HG03139 (cell line): Measurements from ENCODE around the gene SLC29A3.
"Not testable (repeated sequence)": the region's sequence is repeated elsewhere in the genome, so short reads cannot be mapped to it uniquely, and the experiment has no call there.

Source experiments
- ATAC-seq: cut with Tn5 transposase; IDR thresholded peaks from one replicate; pipeline ENCODE4 v1.9.1; 2021; ENCODE audit not compliant: unreplicated experiment

SLC29A3 gene

DNA sequence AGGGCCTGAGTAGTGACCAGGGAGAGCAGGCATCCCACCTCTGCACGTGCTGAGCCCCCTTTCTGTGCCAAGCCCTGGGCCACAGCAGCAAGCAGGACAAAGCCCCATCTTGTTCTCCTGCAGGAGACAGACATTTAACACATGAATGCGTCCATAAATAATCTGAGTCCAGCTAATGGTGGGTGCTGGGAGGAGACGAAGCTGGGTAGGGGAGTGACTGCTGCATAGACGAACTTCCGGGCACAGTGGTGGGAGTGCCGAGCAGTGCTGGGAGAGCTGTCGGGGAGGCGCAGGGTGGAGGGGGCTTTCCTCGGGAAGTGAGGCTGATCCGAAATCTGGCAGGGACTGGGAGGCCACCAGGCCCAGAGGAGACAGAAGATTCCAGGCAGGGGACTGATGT, 35.2 kb upstream of the SLC29A3 start:
- ATAC-seq, result no peak

DNA sequence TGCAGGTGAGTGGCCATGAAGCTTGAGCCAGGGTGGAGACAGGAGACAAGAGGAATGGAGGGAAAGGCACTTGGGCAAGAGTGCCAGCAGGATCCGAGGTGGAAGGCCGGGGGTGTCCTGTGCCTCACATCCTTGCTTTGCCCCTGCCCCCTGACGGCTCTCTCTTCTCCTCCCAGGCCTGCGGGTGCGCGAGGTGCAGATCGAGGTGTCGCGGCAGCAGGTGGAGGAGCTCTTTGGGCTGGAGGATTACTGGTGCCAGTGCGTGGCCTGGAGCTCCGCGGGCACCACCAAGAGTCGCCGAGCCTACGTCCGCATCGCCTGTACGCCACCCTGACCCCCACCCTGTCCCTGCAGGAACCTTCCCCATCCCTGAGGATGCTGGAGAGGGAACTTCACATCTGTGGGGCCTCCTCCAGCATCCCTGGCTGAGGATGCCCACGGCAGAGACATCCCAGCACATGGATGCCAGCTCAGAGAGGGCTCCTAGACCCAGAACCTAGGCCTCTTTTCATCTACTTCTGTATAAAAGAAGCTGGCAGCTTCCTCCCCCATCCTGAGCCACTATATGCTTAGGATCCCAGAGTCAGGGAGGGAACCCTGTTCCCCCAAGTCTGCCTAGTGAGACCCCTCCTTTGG, 34.4 kb upstream of the SLC29A3 start:
- ATAC-seq, result no peak

- ATAC-seq, result no peak
These were observed 33.9 kb upstream of the SLC29A3 start for GRCh38 chr10:71285180-71285545.

GRCh38 chr10:71285986-71286385, 33.1 kb upstream of the SLC29A3 start:
- no peak for ATAC-seq

GRCh38 chr10:71286521-71287294, 32.4 kb upstream of the SLC29A3 start:
- no peak for ATAC-seq

DNA sequence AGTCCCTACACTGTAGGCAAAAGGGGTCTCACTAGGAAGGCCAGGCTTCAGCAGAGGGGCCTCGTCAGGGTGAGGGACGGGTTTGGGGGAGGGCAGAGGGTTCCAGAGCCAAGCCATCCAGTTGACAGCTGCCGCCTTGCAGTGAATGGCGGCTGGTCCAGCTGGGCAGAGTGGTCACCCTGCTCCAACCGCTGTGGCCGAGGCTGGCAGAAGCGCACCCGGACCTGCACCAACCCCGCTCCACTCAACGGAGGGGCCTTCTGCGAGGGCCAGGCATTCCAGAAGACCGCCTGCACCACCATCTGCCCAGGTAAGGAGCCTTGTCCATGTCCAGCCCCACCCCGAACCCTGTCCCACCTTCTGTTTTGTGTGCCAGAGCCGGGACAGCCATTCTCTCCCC, 31.6 kb upstream of the SLC29A3 start:
- no peak for ATAC-seq

DNA sequence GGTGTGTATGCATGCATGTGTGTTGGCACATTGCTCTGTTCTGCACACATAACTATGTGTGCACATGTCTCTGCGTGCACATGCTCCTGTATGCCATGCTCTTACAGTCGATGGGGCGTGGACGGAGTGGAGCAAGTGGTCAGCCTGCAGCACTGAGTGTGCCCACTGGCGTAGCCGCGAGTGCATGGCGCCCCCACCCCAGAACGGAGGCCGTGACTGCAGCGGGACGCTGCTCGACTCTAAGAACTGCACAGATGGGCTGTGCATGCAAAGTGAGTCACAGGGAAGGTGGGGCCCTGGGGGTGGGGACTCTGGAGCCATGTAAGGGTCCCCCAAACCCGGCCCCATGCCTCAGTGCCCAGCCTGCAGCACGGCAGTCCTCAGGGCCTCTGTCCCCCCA, 30.6 kb upstream of the SLC29A3 start:
- no peak for ATAC-seq

GRCh38 chr10:71289421-71290130, 29.5 kb upstream of the SLC29A3 start:
- ATAC-seq, result no peak

DNA sequence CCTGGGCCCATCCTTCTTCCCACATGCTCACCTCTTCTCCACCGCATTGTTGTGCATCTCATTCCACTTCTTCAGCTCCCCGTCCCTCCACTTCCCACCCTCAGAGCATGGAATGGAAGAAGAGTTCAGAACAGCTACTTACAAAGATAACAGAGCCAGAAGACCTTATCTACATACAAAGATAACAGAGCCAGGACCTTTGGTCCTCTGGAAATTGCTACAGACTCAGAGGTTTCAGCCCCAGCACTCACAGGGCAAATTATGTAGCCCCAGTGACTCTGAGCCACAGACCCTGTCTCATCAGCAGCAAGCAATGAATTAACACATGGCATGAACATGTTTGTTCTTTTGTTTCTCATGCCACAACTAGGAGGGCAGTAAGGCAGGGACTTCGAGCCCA, 28.7 kb upstream of the SLC29A3 start:
- ATAC-seq, result no peak

GRCh38 chr10:71290806-71291527, 28.1 kb upstream of the SLC29A3 start:
- no peak for ATAC-seq

- no peak for ATAC-seq
These were observed 27.5 kb upstream of the SLC29A3 start for GRCh38 chr10:71291528-71291900.

GRCh38 chr10:71292624-71293445, 26.2 kb upstream of the SLC29A3 start:
- ATAC-seq, result no peak

GRCh38 chr10:71293446-71294084, 25.5 kb upstream of the SLC29A3 start:
- ATAC-seq, result no peak

DNA sequence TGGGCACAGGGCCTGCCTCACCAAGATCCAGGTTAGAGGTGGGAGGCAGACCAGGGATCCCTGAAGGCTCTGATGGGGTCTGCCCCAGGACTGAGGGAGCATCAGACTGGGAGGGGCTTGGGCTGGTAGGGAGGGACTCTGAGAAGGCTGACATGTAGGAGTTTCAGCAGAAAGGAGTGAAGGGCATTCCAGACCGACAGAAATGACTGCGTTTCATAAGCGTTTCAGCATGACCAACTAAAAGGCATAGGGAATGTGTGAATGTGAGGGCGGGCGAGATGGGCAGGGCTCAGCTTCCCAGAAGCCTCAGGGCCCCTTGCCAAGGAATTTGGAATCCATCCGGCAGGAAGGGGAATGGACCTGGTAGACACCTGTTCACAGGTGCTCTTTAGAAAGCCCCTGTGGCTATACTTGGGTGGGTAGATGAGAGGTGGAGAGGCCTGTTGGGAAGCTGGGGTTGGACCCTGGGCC, 24.9 kb upstream of the SLC29A3 start:
- ATAC-seq, result no peak

DNA sequence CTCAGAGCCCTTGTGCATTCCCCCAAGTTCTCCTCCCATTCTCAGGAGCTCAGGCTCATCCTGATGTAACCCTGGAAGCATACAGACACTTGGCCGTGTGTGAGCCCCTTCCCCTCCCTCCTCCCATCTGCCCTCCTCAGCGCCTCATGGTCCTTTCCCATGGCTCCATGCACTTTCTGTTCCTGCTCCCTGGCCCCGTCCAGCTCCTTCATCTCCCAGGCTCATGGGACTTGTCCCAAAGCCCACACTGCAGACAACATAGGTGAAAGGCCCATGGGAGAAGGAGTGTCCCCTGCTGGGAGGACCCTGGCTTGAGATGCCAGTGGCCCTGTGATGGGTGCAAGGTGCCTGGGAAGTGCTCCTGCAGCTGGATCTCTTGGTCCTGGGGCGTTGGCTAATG, 24.2 kb upstream of the SLC29A3 start:
- no peak for ATAC-seq

GRCh38 chr10:71295641-71296040, 23.4 kb upstream of the SLC29A3 start:
- no peak for ATAC-seq

DNA sequence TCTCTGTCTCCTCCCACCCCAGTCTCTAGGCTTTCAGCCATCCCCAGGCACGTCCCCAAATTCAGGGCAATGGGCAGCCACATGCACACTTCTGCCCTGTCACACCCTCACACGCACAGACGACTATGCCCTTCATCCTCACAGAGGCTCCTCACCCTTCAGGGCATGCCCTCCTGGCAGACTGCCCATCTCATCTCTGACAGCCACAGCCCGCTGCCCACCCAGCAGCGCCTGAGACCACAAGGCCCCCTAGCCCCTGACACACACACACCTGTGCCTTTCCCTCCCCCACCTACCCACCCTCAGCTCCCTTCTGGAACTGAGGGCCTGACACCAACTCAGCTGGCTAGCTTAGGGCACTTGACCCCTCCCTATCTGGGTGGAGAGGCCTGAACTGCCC, 23.0 kb upstream of the SLC29A3 start:
- ATAC-seq, result no peak

GRCh38 chr10:71296811-71297210, 22.2 kb upstream of the SLC29A3 start:
- not testable (repeated sequence) for ATAC-seq

DNA sequence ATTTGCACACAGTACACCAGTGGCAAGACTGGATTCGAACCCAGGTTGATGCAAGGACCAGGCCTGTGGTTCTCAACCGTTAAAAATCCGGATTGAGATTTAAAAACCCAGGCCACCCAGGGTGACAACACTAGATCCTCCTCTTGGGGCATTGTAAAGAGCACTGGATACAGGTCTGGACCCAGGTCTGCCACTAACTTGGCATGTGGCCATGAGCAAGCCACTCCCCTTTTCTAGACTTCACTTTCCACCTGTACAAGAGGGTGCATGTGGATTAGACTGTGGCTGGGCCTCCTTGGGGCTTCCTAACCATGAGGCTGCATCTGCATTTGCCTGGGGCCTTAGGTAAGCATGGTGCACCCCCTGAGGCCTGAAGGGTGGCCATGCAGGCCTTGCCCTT, 21.7 kb upstream of the SLC29A3 start:
- ATAC-seq, result no peak
